Jurkat, Clone E6-1 (cell line): ENCODE results near the gene FGFR3.

Source experiments
- DNase-seq: peaks from one replicate; pipeline ENCODE4 v3.0.0-alpha.2; 2011; ENCODE audit warnings: low read depth, low spot score
- H3K4me3 ChIP-seq: 2 replicates; pipeline ENCODE4 v1.5.1; 2011; ENCODE audit warnings: mild to moderate bottlenecking, low read length, control low read depth, moderate library complexity

Gene FGFR3

DNA sequence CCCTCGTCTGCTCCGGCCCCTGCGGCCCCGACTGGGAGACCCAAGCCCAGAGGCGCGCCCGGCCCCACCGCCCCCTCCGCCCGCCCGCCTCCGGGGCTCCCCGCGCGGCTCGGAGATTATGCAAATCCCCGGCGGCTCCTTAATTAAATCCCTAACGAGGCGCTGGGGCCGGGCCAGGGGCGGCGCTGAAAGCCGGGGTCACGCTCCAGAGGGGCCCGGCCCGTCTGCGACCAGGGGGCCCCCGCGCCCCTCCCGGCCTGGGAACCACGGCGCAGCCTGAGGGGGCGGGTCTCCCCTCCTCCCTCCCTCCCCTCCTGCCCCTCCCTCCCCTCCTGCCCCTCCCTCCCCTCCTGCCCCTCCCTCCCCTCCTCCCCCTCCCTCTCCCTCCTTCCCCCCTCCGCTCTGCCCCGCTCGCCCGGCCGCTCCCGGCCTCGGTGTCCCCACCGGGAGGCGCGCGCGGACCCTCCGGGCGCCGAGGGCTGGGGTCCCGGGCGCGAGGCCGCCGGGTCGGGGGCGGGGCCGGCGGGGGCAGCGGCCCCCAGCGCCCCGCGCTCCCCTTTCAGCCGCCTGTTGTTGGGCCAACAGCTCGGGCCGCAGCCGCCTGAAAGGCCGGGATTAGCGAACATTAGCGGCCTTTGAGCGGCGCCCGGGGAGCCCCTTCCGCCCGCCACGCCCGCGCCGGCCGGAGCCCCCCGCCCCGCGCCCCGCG, 25.9 kb upstream of the FGFR3 start:
- H3K4me3 ChIP-seq, result no peak overlapping the region; the same call in 1 of the 2 replicates

GRCh38 chr4:1767770-1768366, 25.2 kb upstream of the FGFR3 start:
- H3K4me3 ChIP-seq, result no peak overlapping the region; the same call in 1 of the 2 replicates
- DNase-seq, result no peak

More for the DNA sequence above, 25.9 kb upstream of the FGFR3 start:
- no peak for DNase-seq

DNA sequence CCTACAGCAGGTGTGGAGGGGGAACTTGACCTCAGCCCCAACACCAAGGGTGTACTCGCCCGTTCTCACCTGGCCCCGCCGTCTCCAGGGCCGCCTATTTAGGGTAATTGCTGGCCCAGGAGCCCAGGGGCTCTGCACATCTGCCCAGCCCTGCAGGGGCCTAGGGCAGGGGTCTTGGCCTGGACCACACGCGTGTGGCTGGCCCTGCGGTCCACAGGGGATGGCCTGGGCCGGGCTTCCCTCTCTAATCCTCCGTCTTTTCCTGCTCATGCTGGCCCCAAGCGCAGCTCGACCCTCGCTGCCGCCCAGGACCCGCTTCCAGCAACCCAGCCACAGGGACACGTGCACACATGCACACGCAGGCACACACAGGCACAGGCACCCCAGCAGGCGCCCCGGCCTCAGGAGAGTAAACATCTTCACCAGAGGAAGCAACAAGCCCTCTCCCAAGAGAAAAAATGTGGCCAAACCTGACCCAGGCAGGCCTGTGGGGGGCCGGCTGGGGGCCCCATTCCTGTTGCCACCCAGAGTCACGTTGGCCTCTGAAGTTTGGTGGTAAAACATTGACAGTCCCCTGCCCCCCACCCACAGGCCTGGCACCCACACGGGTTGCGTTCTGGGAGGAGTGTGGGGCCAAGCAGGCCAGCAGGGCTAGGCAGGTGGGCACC, 24.6 kb upstream of the FGFR3 start:
- no peak for DNase-seq

GRCh38 chr4:1769692-1770091, 23.4 kb upstream of the FGFR3 start:
- no peak for DNase-seq
- no peak overlapping the region for H3K4me3 ChIP-seq

More for the DNA sequence above, 24.6 kb upstream of the FGFR3 start:
- no peak overlapping the region for H3K4me3 ChIP-seq

DNA sequence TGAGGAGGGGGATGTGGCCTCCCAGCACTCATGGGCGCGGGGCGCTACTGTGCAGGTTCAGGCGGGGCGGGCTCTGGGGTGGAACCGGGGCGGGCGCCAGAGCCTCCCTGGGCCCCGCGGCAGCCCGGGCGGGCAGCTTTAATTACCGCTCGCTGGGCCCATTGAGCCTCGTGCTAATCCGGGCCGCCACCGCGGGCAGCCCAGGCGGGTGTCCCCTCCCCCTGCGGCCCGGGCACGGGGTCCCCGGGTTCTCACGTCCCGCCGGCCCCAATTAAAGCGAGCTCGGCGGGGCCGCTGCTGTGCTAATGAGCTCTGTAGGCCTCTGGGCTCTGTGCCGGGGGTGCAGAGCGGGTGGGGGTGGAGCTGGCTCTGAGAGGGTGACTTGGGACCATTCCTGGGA, 22.8 kb upstream of the FGFR3 start:
- no peak for DNase-seq
- H3K4me3 ChIP-seq, result no peak overlapping the region

GRCh38 chr4:1770791-1771231, 22.3 kb upstream of the FGFR3 start:
- no peak for DNase-seq
- H3K4me3 ChIP-seq, result no peak overlapping the region

DNA sequence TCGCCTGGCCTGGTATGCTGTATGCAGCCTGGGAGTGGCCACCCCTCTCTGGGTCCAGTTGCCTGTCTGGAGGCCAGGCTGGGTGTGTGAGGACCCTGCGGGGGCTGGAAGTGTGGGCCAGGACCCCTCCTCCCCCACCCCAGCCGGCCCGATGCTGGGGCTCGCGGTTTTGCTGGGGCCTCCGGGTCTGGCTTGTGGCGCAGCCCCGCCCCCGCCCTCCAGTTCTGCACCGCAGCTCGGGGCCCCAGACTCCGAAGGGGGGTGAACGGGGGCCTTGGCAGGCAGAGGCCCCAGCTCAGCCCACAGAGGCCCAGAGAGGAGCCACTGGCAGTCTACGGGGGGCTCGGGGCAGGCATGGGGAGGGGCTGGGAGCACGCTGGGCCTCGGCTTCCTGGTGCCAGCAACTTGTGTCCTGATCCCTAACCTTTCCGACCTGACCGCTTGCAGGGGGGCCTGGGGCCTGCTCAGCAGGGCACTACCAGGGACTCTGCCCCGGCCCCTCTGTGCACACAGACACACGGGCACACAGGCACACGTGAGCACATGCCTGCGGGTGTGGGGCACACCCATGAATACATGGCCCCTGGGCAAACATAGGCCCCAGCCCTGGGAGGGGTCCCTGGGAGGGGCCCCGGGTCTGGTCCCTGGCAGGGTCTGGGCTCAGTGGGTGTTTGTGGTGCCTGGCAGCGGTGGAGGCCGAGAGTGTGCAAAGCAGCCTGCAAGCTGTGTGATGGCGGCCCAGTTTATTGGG, 21.4 kb upstream of the FGFR3 start:
- H3K4me3 ChIP-seq, result no peak overlapping the region
- DNase-seq, result no peak

DNA sequence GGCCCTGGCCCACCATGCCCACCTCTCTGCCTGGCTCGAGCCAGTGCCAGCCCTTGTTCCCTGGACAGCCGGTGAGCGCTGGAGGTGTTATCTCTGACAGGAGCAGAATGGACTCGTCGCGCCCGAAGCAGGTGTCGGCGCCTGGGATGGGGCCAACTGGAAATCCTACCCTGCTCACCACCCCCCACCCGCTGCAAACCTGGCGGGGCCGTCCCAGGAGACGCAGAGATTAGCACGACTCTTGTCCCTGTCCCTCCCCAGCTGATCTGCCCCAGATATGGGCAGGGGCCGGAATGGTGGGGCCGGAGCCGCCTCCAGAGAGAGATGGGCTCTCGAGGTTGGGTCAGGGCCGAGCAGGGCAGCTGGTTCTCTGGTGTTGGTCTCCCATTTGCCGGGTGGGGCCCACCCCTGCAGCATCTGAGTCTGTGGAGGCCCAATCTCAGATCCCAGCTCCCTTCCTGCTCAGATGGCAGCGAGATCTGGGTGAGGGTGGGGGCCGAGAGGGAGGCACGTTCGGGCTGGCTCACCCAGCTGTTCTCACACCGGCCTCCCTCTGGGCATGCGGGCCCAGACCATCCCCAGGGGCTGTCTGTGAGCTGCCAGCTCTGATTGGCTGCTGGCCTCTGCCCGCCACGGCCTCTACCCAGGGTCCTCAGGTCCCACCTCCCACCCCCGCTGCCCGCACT, 20.1 kb upstream of the FGFR3 start:
- H3K4me3 ChIP-seq, result no peak overlapping the region

GRCh38 chr4:1773754-1774153, 19.3 kb upstream of the FGFR3 start:
- H3K4me3 ChIP-seq, result no peak overlapping the region
- DNase-seq, result no peak

More for the DNA sequence above, 20.1 kb upstream of the FGFR3 start:
- DNase-seq, result no peak

- DNase-seq, result no peak
- H3K4me3 ChIP-seq, result no peak overlapping the region
These were observed 17.2 kb upstream of the FGFR3 start for GRCh38 chr4:1775731-1776500.

GRCh38 chr4:1776521-1777161, 16.5 kb upstream of the FGFR3 start:
- no peak for DNase-seq
- no peak overlapping the region for H3K4me3 ChIP-seq

- no peak for DNase-seq
- H3K4me3 ChIP-seq, result no peak overlapping the region
These were observed 15.1 kb upstream of the FGFR3 start for GRCh38 chr4:1777822-1778641.

- DNase-seq, result no peak
- H3K4me3 ChIP-seq, result no peak overlapping the region
These were observed 14.3 kb upstream of the FGFR3 start for GRCh38 chr4:1778642-1779392.

DNA sequence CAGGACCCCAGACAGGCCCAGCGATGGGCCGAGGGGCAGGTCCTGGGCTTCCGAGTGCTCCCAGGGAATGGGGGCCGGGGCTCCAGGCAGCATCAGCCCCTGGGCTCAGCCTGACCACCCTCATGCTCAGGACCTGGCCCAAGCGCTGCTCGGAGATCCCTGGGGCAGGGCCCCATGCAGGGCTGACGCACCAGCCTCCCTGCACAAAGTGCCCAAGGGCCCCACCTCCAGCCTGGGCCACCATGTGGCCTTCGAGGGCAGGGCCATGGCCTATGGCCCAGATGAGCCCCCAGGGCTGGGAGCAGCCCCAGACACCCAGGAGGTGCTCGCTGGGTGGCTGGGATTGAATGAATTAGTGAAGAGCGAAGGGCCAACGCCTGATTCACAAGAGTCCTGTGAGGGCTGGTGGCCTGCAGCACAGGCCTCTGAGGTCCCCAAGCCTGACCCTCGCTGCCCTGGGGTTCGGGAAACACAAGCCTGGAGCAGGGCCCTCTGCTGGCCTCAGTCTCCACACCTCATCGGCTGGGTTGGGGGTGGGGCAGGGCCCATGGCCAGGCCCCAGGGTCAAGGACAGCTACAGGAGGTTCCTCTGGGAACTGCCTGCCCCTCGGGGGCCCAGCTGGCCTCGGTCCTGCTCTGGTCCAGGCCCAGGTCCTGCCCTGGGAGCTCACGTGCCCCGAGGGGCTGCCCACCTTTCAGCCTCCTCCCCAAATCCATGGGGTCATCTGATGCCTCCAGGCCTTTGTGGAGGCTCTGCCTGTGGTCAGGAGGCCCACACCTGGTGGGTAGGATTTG, 13.3 kb upstream of the FGFR3 start:
- no peak for DNase-seq
- no peak overlapping the region for H3K4me3 ChIP-seq

- DNase-seq, result no peak
- H3K4me3 ChIP-seq, result no peak overlapping the region
These were observed 12.7 kb upstream of the FGFR3 start for GRCh38 chr4:1780435-1780834.

DNA sequence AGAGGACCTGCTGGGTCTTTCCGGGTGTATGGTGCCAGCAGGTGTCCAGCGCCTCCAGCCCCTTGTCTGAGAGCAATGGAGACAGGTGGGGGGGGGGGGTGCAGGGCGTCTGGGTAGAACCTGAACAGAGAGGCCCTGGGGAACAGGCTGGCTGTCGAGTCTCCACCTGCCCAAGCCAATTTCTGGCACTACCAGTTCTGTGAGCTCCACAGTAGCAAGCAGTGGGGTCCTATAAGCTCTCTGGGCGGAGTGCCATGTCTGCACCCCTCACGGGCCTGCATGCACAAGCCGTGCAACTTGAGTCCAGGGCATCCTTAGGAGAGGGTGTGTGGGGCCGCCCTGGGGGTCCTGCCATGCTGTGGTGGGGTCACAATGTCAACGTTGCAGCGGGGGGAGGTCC, 10.1 kb upstream of the FGFR3 start:
- no peak for DNase-seq
- no peak overlapping the region for H3K4me3 ChIP-seq
